Mesenchymal stem cell (in vitro differentiated cells and primary cell): Measurements from ENCODE around the gene CXorf66.

Experiments used
- DNase-seq: peaks from one replicate; pipeline ENCODE4 v3.0.0-alpha.2; 2013
- H2AFZ ChIP-seq: one replicate; pipeline ENCODE4 v1.6.1; 2013; ENCODE audit warnings: low read depth, mild to moderate bottlenecking, control low read depth, inconsistent platforms, low read length, moderate library complexity
- H2AK5ac ChIP-seq: 2 replicates; pipeline ENCODE4 v1.6.1; 2013; ENCODE audit warnings: low read length, moderate library complexity, mild to moderate bottlenecking, inconsistent platforms; ENCODE audit not compliant: severe bottlenecking
- H2BK120ac ChIP-seq: one replicate; pipeline ENCODE4 v1.6.1; 2013; ENCODE audit warnings: low read depth, mild to moderate bottlenecking, inconsistent platforms, low read length, moderate library complexity
- H2BK12ac ChIP-seq, 2 experiments: one replicate each; pipeline ENCODE4 v1.6.1; 2013; ENCODE audit warnings: inconsistent platforms in 2 of 2, low read length in 2 of 2, mild to moderate bottlenecking in 2 of 2, moderate library complexity in 2 of 2, control low read depth in 1 of 2
- H2BK15ac ChIP-seq: one replicate; pipeline ENCODE4 v1.6.1; 2013; ENCODE audit warnings: mild to moderate bottlenecking, low read depth, inconsistent platforms; ENCODE audit not compliant: poor library complexity, severe bottlenecking
- H2BK5ac ChIP-seq: 2 replicates; pipeline ENCODE4 v1.6.1; 2013; ENCODE audit warnings: low read depth, mild to moderate bottlenecking, low read length, control low read depth, inconsistent platforms; ENCODE audit not compliant: poor library complexity, severe bottlenecking
- H3K14ac ChIP-seq, 2 experiments: one replicate each; pipeline ENCODE4 v1.6.1; 2013; ENCODE audit warnings: inconsistent platforms in 2 of 2, low read length in 2 of 2, control low read depth in 1 of 2, mild to moderate bottlenecking in 1 of 2, moderate library complexity in 1 of 2
- H3K18ac ChIP-seq, 2 experiments: one replicate each; pipeline ENCODE4 v1.6.1; 2013; ENCODE audit warnings: inconsistent platforms in 2 of 2, low read length in 2 of 2, control low read depth in 1 of 2, low read depth in 1 of 2, mild to moderate bottlenecking in 1 of 2
- H3K23ac ChIP-seq, 2 experiments: one replicate each; pipeline ENCODE4 v1.6.1; 2013; ENCODE audit warnings: inconsistent platforms in 2 of 2, low read length in 2 of 2, mild to moderate bottlenecking in 2 of 2, moderate library complexity in 2 of 2, control low read depth in 1 of 2
- H3K27ac ChIP-seq: 2 replicates; pipeline ENCODE4 v1.5.1; 2013; ENCODE audit warnings: mild to moderate bottlenecking, moderate library complexity, low read length, control low read depth, inconsistent platforms; ENCODE audit not compliant: poor library complexity, severe bottlenecking
- H3K27me3 ChIP-seq, 2 experiments: 2 replicates each; pipeline versions ENCODE4 v1.6.1 to v1.7.0; 2013; ENCODE audit warnings: low read length in 2 of 2, mild to moderate bottlenecking in 2 of 2, moderate library complexity in 2 of 2, control low read depth in 1 of 2, inconsistent platforms in 1 of 2; ENCODE audit not compliant: control insufficient read depth in 1 of 2, insufficient read depth in 1 of 2
- H3K36me3 ChIP-seq, 2 experiments: 2 replicates each; pipeline versions ENCODE4 v1.6.1 to v1.7.0; 2013; ENCODE audit warnings: low read length in 2 of 2, control low read depth in 1 of 2, inconsistent platforms in 1 of 2, low read depth in 1 of 2, mild to moderate bottlenecking in 1 of 2; ENCODE audit not compliant: insufficient read depth in 2 of 2, control insufficient read depth in 1 of 2
- H3K4ac ChIP-seq, 2 experiments: one replicate each; pipeline ENCODE4 v1.6.1; 2013; ENCODE audit warnings: inconsistent platforms in 2 of 2, low read length in 2 of 2, mild to moderate bottlenecking in 2 of 2, moderate library complexity in 2 of 2, control low read depth in 1 of 2, low read depth in 1 of 2
- H3K4me1 ChIP-seq: 2 replicates; pipeline ENCODE4 v1.6.1; 2013; ENCODE audit warnings: low read depth, low read length, control low read depth; ENCODE audit not compliant: control insufficient read depth, insufficient read depth
- H3K4me2 ChIP-seq: 2 replicates; pipeline ENCODE4 v1.6.1; 2013; ENCODE audit warnings: low read length, mild to moderate bottlenecking, inconsistent platforms; ENCODE audit not compliant: poor library complexity, severe bottlenecking
- H3K4me3 ChIP-seq, 2 experiments: 2 replicates each; pipeline versions ENCODE4 v1.5.1 to v1.7.0; 2013; ENCODE audit warnings: low read length in 2 of 2, mild to moderate bottlenecking in 2 of 2, control low read depth in 1 of 2, low read depth in 1 of 2; ENCODE audit not compliant: insufficient read depth in 1 of 2
- H3K79me1 ChIP-seq: replicated peaks from 2 replicates; pipeline ENCODE4 v1.6.1; 2013; ENCODE audit warnings: mild to moderate bottlenecking, control low read depth, low read length, inconsistent platforms; ENCODE audit not compliant: poor library complexity, severe bottlenecking
- H3K9ac ChIP-seq: 2 replicates; pipeline ENCODE4 v1.7.0; 2013; ENCODE audit warnings: mild to moderate bottlenecking, low read length, moderate library complexity
- H3K9me3 ChIP-seq: 2 replicates; pipeline ENCODE4 v1.7.0; 2013; ENCODE audit warnings: mild to moderate bottlenecking, low read length; ENCODE audit not compliant: control insufficient read depth
- H4K8ac ChIP-seq: one replicate; pipeline ENCODE4 v1.6.1; 2013; ENCODE audit warnings: inconsistent platforms, mild to moderate bottlenecking, low read length, moderate library complexity
- H4K91ac ChIP-seq: one replicate; pipeline ENCODE4 v1.6.1; 2013; ENCODE audit warnings: mild to moderate bottlenecking, low read length, inconsistent platforms
- WGBS: methylation state at CpG from one replicate; pipeline ENCODE4 v1.1.7; 2013; ENCODE audit warnings: mixed read lengths; 5-methylcytosine and 5-hydroxymethylcytosine counted together

CXorf66 gene

DNA sequence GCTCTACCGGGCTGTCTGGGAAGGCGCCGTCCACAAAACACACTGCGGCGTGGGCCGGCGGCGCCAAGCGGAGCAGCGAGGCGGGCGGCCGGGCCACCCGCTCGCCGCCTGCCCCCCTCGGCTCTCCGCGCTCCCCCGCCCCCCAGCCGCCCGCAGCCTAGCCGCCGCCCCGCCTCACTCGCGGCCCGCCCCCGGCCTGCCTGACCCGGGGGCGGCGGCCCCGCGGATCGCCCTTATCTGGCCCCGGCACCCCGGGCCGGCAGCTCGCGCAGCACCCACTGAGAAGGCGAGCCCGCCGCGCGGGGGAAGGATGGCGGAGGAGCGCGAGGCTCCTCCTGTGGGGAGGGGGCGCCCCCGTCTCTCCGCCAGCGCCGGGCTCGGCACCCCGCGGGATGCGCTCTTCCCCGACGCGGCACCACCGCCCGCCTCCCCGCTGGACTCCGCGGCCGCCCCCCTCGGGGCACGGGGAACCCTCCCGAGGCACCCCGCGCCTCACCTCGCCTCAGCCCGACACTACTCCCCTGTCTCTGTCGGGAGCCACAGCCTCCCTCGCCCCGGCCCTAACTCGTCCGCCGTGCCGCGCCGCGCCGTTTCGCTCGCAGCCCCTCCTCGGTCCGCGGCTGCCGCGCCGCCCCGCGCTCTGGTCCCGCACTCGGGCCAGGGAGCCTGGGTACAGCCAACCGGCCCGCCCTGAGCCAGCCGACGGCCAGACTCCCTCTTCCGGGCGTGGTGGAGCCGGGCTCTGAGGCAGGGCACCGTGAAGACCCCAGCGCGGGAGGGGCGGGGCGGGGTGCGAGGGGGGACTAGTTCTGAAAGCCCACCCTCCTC lies 33.0 kb downstream of the CXorf66 start:
- H3K4me3 ChIP-seq: peak overlapping the region; percentile 82 to 83
- peak overlapping the region; percentile 78 for H3K4me2 ChIP-seq
- no peaks in the 10 kb centered on the region for H3K36me3 ChIP-seq
- no peak overlapping the region for H3K23ac ChIP-seq
- H2BK15ac ChIP-seq: peak overlapping the region; percentile 28
- H4K8ac ChIP-seq: peak overlapping the region; percentile 37
- H2BK12ac ChIP-seq: no peak overlapping the region
- H3K4me1 ChIP-seq: peaks cover 1% of the 10 kb centered on the region
- no peak overlapping the region for H2AFZ ChIP-seq
- peak overlapping the region in 1 of 2 experiments; percentile 61 for H3K4ac ChIP-seq
- H2BK120ac ChIP-seq: peak overlapping the region; percentile 92
- H4K91ac ChIP-seq: peak overlapping the region; percentile 86
- no peaks in the 10 kb centered on the region for H3K79me1 ChIP-seq
- H3K27ac ChIP-seq: peak overlapping the region; percentile 90
- H3K9ac ChIP-seq: peak overlapping the region; percentile 93
- H3K9me3 ChIP-seq: no peaks in the 10 kb centered on the region
- H3K18ac ChIP-seq: peak overlapping the region; percentile 75 to 99
- peak overlapping the region; percentile 92 to 93 for H3K14ac ChIP-seq
- DNase-seq: peak; percentile 37
- H3K27me3 ChIP-seq: no peaks in the 10 kb centered on the region
- peak overlapping the region; percentile 66 for H2BK5ac ChIP-seq
- H2AK5ac ChIP-seq: no peak overlapping the region
- WGBS: 2% methylated on average over 33 of the region's 109 CpGs

- H3K14ac ChIP-seq: no peak overlapping the region
- H3K27me3 ChIP-seq: no peaks in the 10 kb centered on the region
- H3K79me1 ChIP-seq: no peaks in the 10 kb centered on the region
- peak overlapping the region; percentile 78 for H3K4me2 ChIP-seq
- no peak overlapping the region for H2AFZ ChIP-seq
- H3K18ac ChIP-seq: peak overlapping the region; percentile 21 to 24
- H3K23ac ChIP-seq: no peak overlapping the region
- no peak overlapping the region for H3K27ac ChIP-seq
- H4K91ac ChIP-seq: no peak overlapping the region
- no peak overlapping the region for H2BK12ac ChIP-seq
- no peaks in the 10 kb centered on the region for H3K9me3 ChIP-seq
- no peak overlapping the region for H2BK15ac ChIP-seq
- no peaks in the 10 kb centered on the region for H3K36me3 ChIP-seq
- H3K4ac ChIP-seq: peak overlapping the region in 1 of 2 experiments; percentile 61
- no peak overlapping the region for H2AK5ac ChIP-seq
- H3K4me1 ChIP-seq: peaks cover 1% of the 10 kb centered on the region
- H4K8ac ChIP-seq: no peak overlapping the region
- H3K9ac ChIP-seq: peak overlapping the region; percentile 82
- 0% methylated on average over 4 of the region's 33 CpGs for WGBS
- peak overlapping the region; percentile 82 to 83 for H3K4me3 ChIP-seq
- no peak overlapping the region for H2BK120ac ChIP-seq
- DNase-seq: no peak
- H2BK5ac ChIP-seq: no peak overlapping the region
Measured at GRCh38 chrX:139931646-139932072, 33.7 kb downstream of the CXorf66 start.

- H3K4me3 ChIP-seq: peak overlapping the region; percentile 82 to 83
- DNase-seq: peak; percentile 31
- peak overlapping the region; percentile 82 for H3K9ac ChIP-seq
- H3K36me3 ChIP-seq: no peaks in the 10 kb centered on the region
- peak overlapping the region in 1 of 2 experiments; percentile 41 for H3K14ac ChIP-seq
- H3K79me1 ChIP-seq: no peaks in the 10 kb centered on the region
- H2BK15ac ChIP-seq: no peak overlapping the region
- no peak overlapping the region for H2BK5ac ChIP-seq
- H3K27ac ChIP-seq: no peak overlapping the region
- H2BK120ac ChIP-seq: no peak overlapping the region
- H2AFZ ChIP-seq: no peak overlapping the region
- H2AK5ac ChIP-seq: no peak overlapping the region
- H3K9me3 ChIP-seq: no peaks in the 10 kb centered on the region
- no peak overlapping the region for H4K91ac ChIP-seq
- no peak overlapping the region for H2BK12ac ChIP-seq
- WGBS: 5% methylated on average over 25 of the region's 27 CpGs
- no peak overlapping the region for H3K23ac ChIP-seq
- no peak overlapping the region for H3K4ac ChIP-seq
- H4K8ac ChIP-seq: no peak overlapping the region
- H3K27me3 ChIP-seq: no peaks in the 10 kb centered on the region
- peak overlapping the region; percentile 78 for H3K4me2 ChIP-seq
- peaks cover 1% of the 10 kb centered on the region for H3K4me1 ChIP-seq
- peak overlapping the region in 1 of 2 experiments; percentile 34 for H3K18ac ChIP-seq
Measured at GRCh38 chrX:139930916-139931645, 34.2 kb downstream of the CXorf66 start.

DNA sequence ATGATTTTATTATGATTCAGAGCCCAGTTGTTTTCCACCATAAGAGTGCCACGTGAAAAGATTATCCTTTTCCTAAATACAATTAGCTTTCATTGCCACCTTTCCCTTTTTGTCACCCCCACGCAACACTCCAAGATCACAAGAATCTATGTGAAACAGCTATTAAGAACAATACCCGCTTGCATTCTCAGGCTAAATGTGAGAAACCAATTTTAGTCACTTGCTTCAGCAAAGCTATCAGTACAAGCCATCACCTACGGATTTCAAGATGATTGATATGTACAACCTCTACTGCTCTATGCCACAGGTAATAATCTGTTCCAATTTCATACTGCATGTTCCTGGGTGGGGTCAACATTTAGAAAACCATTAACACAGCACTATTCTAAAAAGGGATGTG lies 34.9 kb downstream of the CXorf66 start:
- Histone ChIP-seq H3K9me3 (no peaks in the 10 kb centered on the region), H4K8ac (no peak overlapping the region), H3K4ac (no peak overlapping the region), H2BK5ac (no peak overlapping the region), H3K14ac (no peak overlapping the region), H3K4me1 (peaks cover 1% of the 10 kb centered on the region), H3K4me3 (peak overlapping the region in 1 of 2 experiments; percentile 82), H3K27me3 (no peaks in the 10 kb centered on the region), H3K4me2 (no peak overlapping the region), H2BK120ac (no peak overlapping the region), H3K23ac (no peak overlapping the region), H3K9ac (peak overlapping the region; percentile 82), H2AK5ac (no peak overlapping the region), H2AFZ (no peak overlapping the region), H3K18ac (no peak overlapping the region), H3K27ac (no peak overlapping the region), H3K36me3 (no peaks in the 10 kb centered on the region), H4K91ac (no peak overlapping the region), H3K79me1 (no peaks in the 10 kb centered on the region), H2BK15ac (no peak overlapping the region), H2BK12ac (no peak overlapping the region)
- WGBS: 77% methylated on average over 4 of the region's 4 CpGs
- no peak for DNase-seq
